Mucosa of stomach (tissue), 1 donor: ENCODE measurements around the gene PGBD2.
"Not testable (repeated sequence)": the region's sequence is repeated elsewhere in the genome, so short reads cannot be mapped to it uniquely, and the experiment has no call there.

Experiments
- H3K27me3 ChIP-seq: one replicate; pipeline ENCODE4 v1.7.0; 2013; ENCODE audit warnings: mild to moderate bottlenecking, low read length; ENCODE audit not compliant: control insufficient read depth, insufficient read depth
- H3K36me3 ChIP-seq: one replicate; pipeline ENCODE4 v1.7.0; 2013; ENCODE audit warnings: low read length; ENCODE audit not compliant: control insufficient read depth, insufficient read depth
- H3K4me1 ChIP-seq: one replicate; pipeline ENCODE4 v1.7.0; 2013; ENCODE audit warnings: mild to moderate bottlenecking, low read length; ENCODE audit not compliant: control insufficient read depth, insufficient read depth
- H3K4me3 ChIP-seq: one replicate; pipeline ENCODE4 v1.7.0; 2013; ENCODE audit warnings: low read length
- H3K9ac ChIP-seq: one replicate; pipeline ENCODE4 v1.7.0; 2013; ENCODE audit warnings: mild to moderate bottlenecking, low read length, moderate library complexity
- H3K9me3 ChIP-seq: one replicate; pipeline ENCODE4 v1.7.0; 2013; ENCODE audit warnings: mild to moderate bottlenecking, low read length, moderate library complexity; ENCODE audit not compliant: control insufficient read depth
- donor health status: Pancreatic carcinoma.

Gene PGBD2

GRCh38 chr1:248945453-248945852 lies 39.4 kb downstream of the PGBD2 start:
- not testable (repeated sequence) for H3K4me1 ChIP-seq, H3K9me3 ChIP-seq, H3K4me3 ChIP-seq, H3K9ac ChIP-seq, H3K27me3 ChIP-seq, H3K36me3 ChIP-seq

GRCh38 chr1:248945856-248946416 lies 39.9 kb downstream of the PGBD2 start:
- not testable (repeated sequence) for H3K9me3 ChIP-seq, H3K9ac ChIP-seq, H3K4me3 ChIP-seq, H3K27me3 ChIP-seq, H3K4me1 ChIP-seq, H3K36me3 ChIP-seq
